GM21737 (cell line): ENCODE data around the gene CHMP5.

ENCODE experiments used
- ATAC-seq: cut with Tn5 transposase; IDR thresholded peaks from one replicate; pipeline ENCODE4 v1.9.1; 2021; ENCODE audit warnings: mild to moderate bottlenecking, moderate library complexity; ENCODE audit not compliant: unreplicated experiment

CHMP5 gene

GRCh38 chr9:33273266-33273971 is 8.6 kb downstream of the CHMP5 start:
- no peak for ATAC-seq

DNA sequence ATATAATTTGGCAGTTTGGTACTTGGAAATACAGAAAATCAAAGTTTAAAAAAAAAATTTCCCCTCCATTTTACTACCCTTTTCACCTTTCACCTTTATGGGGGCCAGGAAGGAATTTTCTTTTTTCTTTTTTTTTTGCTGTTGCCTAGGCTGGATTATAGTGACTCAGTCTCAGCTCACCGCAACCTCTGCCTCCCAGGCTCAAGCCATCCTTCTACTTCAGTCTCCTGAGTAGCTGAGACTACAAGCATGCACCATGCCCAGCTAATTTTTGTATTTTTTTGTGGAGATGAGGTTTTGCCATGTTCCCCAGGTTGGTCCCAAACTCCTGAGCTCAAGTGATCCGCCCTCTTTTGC is 9.1 kb downstream of the CHMP5 start:
- ATAC-seq = no peak

GRCh38 chr9:33277484-33277883 is 12.6 kb downstream of the CHMP5 start:
- no peak for ATAC-seq

GRCh38 chr9:33285502-33285901 is 20.7 kb downstream of the CHMP5 start:
- ATAC-seq = no peak

- ATAC-seq = no peak
These were observed 22.2 kb downstream of the CHMP5 start for GRCh38 chr9:33287087-33287490.

DNA sequence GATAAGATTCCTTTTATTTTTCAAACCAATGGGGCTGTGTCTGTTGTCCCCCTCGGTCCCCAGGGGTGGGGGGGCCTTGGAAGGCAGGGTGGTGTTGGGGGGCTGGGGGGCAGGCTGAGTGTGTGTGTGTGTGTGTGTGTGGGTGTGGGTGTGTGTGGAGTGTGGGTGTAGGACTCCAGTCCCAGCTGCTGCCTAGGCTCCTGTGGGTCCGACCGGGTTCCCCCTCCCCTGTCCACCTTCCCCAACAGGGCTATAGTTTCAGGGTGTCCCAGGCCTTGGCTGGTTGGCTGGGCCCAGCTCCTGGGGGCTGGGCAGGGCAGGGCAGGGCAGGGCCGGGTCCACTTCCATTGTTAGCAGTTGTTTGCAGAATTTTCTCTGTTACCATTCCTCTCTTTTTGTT is 23.4 kb downstream of the CHMP5 start:
- no peak for ATAC-seq

DNA sequence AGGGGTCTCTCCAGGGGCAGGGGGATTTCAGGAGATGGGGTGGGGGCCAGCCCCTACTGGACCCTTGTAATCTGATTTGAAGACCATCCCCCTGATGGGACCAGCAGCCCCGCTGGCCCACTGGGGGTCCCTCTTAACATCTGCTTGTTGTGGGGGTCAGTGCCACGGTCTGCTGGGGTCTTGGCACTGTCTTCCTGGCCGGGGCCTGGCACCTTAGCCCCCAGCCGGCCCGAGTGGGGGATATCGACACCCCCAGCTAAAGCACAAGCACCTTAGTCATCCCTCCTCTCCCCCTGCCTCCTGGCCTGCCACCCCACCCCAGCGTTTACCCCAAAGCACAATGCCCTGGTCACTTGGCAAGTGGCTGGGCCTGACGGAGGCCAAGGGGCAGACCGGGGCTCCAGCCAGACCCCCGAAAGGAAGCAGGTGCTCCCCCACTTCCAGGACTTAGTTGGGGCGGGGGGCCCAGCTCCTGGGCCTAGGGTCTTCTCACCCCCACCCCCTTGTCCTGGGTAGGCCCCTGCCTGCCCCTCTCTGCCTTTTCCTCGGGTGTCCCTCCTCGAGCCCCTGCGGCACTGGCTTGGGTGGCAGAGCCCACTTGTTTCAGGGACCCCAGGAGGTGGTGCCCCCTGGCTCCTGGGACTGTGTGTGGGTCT is 24.1 kb downstream of the CHMP5 start:
- ATAC-seq = no peak

- ATAC-seq = no peak
These were observed 24.6 kb downstream of the CHMP5 start for GRCh38 chr9:33289496-33289895.

DNA sequence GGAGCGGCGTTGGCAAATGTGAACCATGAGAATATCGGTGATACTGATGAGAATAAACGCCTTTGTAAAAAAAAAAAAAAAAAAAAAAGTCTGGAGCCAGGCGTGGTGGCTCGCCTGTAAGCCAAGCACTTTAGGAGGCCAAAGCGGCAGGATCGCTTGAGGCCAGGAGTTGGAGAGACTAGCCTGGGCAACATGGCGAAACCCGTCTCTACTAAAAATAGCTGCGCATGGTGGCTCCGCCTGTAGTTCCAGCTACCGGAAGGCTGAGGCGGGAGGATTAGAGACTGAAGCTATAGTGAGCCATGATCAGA is 25.0 kb downstream of the CHMP5 start:
- ATAC-seq = peak; percentile 21

GRCh38 chr9:33290247-33291030 is 25.6 kb downstream of the CHMP5 start, which contains the start of gene NFX1:
NFX1 (plus strand) TSS chr9:33290516; CDS start chr9:33290573, 57 bp downstream.
- ATAC-seq = peak; percentile 86

DNA sequence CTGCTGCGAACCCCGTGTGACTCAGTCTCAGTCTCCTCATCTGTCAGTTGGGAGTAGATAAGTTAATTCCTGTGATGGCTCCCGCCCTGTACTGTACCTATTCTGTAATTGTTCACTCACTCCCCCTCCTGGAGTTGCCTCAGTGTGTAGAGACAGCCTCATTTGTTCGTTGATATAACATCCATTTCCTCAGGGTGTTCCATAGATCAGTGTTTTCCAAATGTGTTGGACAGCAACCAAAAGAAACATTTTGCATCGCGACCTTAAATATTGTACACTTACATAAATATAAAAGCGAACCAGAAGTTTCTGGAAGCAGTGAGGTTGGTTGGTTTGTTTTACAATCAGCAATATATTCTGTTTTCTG is 26.2 kb downstream of the CHMP5 start:
- no peak for ATAC-seq

GRCh38 chr9:33291901-33292300 is 27.1 kb downstream of the CHMP5 start:
- no peak for ATAC-seq

DNA sequence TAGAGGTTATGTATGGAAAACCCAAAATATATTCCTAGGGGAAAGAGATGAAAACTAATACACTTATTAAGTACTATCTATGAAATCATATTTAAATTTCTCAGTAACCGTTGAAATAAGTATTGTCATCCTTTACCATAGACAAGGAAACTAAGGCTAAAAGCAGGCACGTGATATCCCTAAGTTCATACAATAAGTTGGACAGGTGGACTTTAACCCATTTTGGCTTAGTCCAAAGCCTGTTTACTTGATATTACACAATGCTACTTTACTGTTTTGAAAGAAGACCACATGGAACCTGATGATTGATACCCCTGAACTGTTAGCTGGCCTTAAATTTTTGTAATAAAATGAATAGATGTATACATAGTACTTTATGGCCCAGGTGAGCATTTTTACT is 28.9 kb downstream of the CHMP5 start:
- ATAC-seq = no peak

GRCh38 chr9:33294670-33295432 is 30.0 kb downstream of the CHMP5 start:
- no peak for ATAC-seq

DNA sequence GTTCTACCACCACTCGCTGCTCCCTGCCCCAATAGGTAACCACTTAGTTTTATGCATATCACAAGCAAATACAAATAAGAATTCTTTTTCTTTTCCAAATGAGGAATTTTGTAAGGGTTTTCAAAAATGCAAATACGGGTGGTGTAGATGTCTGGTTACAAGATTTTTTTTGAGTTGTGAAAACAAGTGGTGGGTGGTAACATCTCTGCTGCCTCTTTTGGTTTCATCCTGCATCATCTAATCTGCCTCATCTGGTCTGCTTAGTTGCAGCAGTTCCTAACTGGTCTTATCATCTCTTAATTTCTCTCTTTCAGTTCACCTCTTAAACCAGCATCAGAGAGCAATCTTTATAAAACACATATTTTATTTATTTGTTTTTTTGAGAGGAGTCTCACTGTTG is 30.7 kb downstream of the CHMP5 start:
- ATAC-seq = peak; percentile 43

DNA sequence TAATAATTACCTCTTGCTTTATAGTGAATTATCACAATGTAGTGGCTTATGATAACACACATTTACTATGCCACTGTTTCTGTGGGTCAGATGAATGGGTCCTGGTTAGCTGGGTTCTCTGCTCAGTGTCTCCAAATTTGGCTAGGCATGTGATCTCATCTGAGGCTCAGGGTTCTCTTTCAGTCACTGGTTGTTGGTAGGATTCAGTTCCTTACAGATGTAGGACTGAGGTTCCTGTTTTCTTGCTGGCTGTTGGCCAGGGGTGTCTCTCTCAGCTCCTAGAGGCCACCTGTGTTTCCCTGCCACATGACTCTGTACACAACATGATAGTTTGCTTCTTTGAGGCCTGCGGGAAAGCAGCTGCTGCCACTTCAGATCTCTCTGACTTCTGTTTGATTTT is 32.6 kb downstream of the CHMP5 start:
- peak; percentile 85 for ATAC-seq

- no peak for ATAC-seq
These were observed 35.7 kb downstream of the CHMP5 start for GRCh38 chr9:33300546-33300945.

DNA sequence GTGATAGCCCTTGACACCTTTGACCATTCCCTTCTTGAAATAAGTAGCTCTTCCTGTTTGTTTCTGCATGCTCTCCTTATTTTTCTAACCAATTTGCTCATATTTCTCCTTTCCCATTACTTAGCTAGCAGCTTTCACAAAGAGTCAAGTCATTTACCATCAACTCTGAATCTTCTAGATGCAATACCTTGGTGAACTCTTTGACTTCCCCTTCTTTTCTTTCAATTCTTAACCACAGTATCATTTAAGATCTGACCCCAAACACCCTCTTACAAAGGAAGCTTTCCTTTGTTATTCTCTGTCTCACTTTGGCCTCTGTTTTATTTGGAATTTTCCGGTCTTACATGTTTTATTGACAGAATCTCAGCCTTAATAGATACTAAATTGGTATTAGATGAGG is 39.5 kb downstream of the CHMP5 start:
- ATAC-seq = no peak

DNA sequence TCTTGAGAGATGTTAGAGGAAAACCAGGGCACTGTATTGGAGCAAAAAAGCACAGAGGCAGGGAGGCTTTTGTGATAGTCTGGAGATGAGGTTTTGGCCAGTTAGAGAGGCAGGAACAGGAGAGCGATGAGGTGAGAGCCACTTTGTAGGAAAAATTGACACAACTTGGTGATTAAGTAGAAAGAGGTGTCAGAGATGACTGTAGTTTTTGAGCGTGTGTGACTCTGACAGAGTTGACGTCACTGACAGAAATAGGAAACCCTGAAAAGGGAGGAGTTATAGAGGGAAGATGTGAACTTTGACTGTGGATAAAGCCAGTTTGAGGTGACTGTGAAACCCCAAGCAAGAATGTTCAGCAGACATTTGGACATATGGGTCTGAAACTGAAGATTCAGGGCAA is 41.2 kb downstream of the CHMP5 start:
- ATAC-seq = no peak

DNA sequence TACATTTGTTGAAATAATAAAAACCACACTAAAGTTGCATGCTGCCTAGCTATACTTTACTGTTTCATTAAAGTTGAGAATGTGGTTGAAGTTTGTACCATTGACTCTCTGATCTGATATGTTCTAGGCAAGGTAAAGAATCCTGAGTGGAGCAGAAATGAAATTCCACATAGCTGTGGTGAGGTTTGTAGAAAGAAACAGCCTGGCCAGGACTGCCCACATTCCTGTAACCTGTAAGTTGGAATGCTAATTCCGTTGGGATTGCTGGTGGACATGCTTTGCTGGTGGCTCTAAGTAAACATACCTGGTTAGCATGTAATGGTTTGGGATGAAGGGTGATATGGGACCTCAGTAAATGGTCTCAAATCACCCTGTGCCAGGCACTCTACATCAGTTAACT is 42.2 kb downstream of the CHMP5 start:
- ATAC-seq = no peak

GRCh38 chr9:33309903-33310302 is 45.1 kb downstream of the CHMP5 start:
- ATAC-seq = no peak
